ENCODE results near the gene FSD1L. TPM values are rescaled to one million over a fixed set of nuclear protein-coding genes. Genes with fewer than 3 reads are reported as not detected.
A peak's percentile ranks its signal among the peaks of the same experiment; 100 is the strongest.
"Not testable (repeated sequence)": the region's sequence is repeated elsewhere in the genome, so short reads cannot be mapped to it uniquely, and the experiment has no call there.

The FSD1L gene
- total RNA-seq, 1 experiment from 2014 or later, result 6.4 TPM

DNA sequence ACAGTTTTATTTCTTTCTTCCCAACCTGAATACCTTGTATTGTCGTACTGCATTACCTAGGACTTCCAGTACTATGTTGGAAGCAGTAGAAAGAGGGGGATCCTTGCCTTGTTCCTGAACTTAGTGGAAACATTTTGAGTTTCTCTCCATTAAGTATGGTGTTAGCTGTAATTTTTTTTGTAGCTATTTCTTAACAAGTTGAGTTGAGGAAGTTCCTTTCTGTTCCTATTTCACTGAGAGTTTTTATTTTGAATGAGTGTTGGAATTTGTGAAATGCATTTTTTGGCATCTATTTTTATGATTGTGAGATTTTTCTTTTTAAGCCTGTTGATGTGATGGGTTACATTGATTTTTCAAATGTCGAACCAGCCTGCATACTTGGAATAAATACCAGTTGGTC is 49.0 kb downstream of the FSD1L start:
- Histone ChIP-seq H3K9me3 (replicated peaks) (no peaks in the 10 kb centered on the region), H3K4me1 (no peaks in the 10 kb centered on the region), H3K27me3 (no peaks in the 10 kb centered on the region), H3K27ac (no peak overlapping the region), H3K36me3 (peaks cover 2% of the 10 kb centered on the region; the same call in 1 of the 2 replicates), H3K4me3 (no peak overlapping the region)
- DNase-seq, result no peak

DNA sequence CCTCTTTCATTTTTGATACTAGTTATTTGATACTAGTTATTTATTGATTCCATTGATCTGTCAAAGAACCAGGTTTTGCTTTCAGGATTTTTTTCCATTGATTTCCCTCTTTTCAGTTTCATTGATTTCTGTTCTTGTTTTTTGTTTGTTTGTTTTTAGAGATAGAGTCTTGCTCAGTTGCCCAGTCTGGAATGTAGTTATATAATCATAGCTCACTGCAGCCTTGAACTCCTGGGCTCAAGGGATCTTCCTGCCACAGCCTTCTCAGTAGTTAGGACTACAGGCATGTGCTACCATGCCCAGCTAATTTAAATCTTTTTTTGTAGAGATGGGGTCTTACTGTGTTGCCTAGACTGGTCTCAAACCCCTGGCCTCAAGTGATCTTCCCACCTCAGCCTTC is 49.9 kb downstream of the FSD1L start:
- DNase-seq, result no peak
- H3K27ac ChIP-seq, result no peak overlapping the region
- H3K27me3 ChIP-seq, result no peaks in the 10 kb centered on the region
- H3K4me1 ChIP-seq, result no peaks in the 10 kb centered on the region
- H3K36me3 ChIP-seq, result peaks cover 2% of the 10 kb centered on the region; the same call in 1 of the 2 replicates
- H3K4me3 ChIP-seq, result no peak overlapping the region
- H3K9me3 ChIP-seq (replicated peaks), result no peaks in the 10 kb centered on the region

DNA sequence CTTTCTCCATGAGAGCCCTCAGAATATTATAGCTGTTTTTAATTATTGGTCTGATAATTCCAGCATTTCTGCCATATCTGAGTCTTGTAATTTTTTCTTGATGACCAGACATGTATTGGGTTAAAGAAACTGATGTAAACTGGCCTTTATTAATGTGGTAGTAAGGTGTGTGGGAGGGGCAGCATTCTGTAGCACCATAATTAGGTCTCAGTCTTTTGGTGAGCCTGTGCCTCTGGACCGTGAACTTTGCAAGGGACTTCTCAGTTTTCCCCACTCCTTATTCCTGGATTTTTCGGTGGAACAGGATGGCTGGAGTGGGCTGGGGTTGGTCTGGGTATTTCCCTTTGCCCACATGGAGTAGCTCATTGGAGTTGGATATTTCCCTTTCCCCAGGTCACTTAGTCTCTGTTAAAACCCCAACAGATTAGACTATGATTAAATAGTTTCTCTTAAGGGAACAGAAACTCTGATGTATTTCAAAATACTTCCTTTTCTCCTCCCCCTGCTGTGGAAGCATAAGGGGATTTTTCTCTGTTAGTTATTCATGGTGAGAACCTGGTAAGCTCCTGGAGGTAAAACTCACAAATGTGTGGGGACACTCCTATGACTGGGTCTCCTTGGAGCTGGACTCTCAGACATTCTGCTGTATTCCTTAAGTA is 52.4 kb downstream of the FSD1L start:
- Histone ChIP-seq H3K36me3 (peaks cover 2% of the 10 kb centered on the region; the same call in 1 of the 2 replicates), H3K27ac (no peak overlapping the region), H3K4me3 (no peak overlapping the region), H3K4me1 (no peaks in the 10 kb centered on the region), H3K27me3 (no peaks in the 10 kb centered on the region), H3K9me3 (replicated peaks) (no peaks in the 10 kb centered on the region)
- DNase-seq, result no peak

DNA sequence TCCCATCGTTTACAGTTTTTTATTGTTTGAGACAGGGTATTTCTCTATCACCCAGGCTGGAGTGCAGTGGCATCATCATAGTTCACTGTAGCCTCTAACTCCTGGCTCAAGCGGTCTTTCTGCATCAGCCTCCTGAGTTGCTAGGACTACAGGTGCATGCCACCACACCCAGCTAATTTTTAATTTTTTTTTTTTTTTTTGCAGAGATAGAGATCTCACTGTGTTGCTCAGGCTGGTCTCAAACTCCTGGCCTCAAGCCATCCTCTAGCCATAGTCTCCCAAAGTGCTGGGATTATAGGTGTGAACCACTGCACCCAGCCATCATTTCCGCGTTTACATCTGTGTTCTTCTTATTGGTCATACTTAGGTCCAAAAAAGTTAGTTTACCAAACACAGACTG is 53.6 kb downstream of the FSD1L start:
- H3K4me1 ChIP-seq, result no peaks in the 10 kb centered on the region
- DNase-seq, result no peak
- no peak overlapping the region for H3K27ac ChIP-seq
- no peaks in the 10 kb centered on the region for H3K27me3 ChIP-seq
- no peak overlapping the region for H3K4me3 ChIP-seq
- H3K9me3 ChIP-seq (replicated peaks), result no peaks in the 10 kb centered on the region
- peaks cover 2% of the 10 kb centered on the region; the same call in 1 of the 2 replicates for H3K36me3 ChIP-seq

DNA sequence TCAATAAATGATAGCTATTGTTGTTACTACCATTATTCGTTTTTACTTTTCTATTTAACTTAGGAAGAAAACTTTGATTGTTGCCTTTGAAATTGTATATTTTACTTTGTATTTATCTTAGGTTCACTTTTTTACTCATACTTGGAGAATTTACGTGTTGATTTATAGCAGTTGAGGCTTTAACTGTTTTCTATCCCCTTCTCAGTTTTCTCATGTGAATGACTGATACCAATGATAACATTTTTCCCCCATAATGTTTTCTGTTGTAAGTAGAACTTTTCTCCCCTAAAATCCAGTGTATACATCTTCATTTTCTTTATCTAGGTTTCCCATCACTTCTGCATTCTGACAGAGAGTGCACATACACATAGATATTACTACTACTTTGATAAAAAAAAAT is 54.4 kb downstream of the FSD1L start:
- no peaks in the 10 kb centered on the region for H3K4me1 ChIP-seq
- H3K9me3 ChIP-seq (replicated peaks), result no peaks in the 10 kb centered on the region
- peaks cover 6% of the 10 kb centered on the region; the same call in 1 of the 2 replicates for H3K36me3 ChIP-seq
- no peak overlapping the region for H3K4me3 ChIP-seq
- no peaks in the 10 kb centered on the region for H3K27me3 ChIP-seq
- no peak for DNase-seq
- H3K27ac ChIP-seq, result no peak overlapping the region

DNA sequence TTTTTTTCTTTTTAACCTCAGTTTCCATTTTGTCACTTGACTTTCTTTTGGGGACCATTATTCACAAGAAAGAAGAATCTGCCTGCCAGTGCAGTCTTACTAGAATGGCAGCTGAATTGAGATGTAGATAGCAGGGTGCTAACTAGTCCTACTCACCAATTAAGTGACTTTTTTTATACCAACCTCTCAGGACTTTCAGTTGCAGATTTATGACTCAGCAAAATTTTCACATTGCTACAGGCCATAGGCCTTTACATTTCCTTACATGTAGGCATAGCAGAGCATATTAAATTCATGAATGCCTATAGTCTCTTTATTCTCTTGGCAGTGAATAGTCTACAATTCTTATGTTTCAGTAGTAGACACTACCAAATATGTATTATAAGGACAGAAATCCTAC is 56.0 kb downstream of the FSD1L start:
- H3K36me3 ChIP-seq, result peaks cover 9% of the 10 kb centered on the region; the same call in 1 of the 2 replicates
- H3K9me3 ChIP-seq (replicated peaks), result no peaks in the 10 kb centered on the region
- no peaks in the 10 kb centered on the region for H3K4me1 ChIP-seq
- DNase-seq, result no peak
- no peaks in the 10 kb centered on the region for H3K27me3 ChIP-seq
- no peak overlapping the region for H3K4me3 ChIP-seq
- H3K27ac ChIP-seq, result no peak overlapping the region

DNA sequence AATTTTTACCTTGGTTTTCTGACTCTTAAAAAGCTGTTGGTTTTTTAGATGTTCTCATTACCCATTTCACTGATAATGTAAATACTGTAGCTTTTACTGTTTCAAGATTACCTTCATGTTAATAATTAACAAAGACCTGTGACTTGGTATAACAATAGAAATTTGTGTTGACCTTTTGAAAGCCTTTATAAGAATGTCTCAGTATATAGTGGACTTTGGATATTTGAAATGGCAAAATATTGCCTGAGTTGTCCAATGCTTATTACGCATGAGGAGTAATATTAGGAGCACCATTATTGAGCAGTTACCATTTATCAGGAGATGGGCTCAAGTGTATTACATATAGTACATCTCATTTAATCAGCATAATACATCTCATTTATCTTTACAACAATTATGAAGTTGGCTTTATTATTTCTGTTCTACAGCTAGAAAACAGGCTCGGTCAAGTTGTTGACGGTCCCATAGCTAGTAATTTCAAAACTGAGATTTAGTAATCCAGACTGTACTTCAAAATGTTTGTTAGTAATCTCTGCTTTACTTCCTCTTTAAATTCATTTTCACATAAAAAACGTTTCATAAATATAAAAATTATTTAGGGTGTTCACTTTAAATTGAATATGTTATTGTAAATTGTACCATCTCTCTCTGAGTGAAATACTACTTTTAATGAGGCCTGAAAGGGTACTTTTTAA is 59.4 kb downstream of the FSD1L start:
- Histone ChIP-seq H3K4me1 (no peaks in the 10 kb centered on the region), H3K4me3 (no peak overlapping the region), H3K9me3 (replicated peaks) (no peaks in the 10 kb centered on the region), H3K27me3 (no peaks in the 10 kb centered on the region), H3K27ac (no peak overlapping the region), H3K36me3 (peaks cover 9% of the 10 kb centered on the region; the same call in 1 of the 2 replicates)
- DNase-seq, result no peak

DNA sequence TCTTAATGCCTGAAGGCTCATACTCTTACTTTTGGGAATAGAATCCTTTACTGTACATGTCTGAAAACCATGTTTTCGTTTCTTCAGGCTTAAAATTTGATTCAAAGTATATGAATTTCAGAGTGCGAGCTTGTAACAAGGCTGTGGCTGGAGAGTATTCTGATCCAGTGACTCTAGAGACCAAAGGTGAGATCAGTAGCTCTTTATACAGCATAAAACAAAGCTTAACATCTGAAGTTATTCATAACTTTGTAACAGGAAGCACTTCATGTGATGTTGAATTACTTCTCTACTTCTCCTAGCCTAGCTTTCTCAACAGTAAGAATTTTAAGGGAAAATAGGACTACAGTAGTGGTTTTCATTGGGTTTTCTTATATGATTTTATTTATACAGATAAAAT is 60.7 kb downstream of the FSD1L start:
- Histone ChIP-seq H3K4me3 (no peak overlapping the region), H3K4me1 (no peaks in the 10 kb centered on the region), H3K9me3 (replicated peaks) (no peaks in the 10 kb centered on the region), H3K27ac (no peak overlapping the region), H3K27me3 (no peaks in the 10 kb centered on the region), H3K36me3 (peaks cover 15% of the 10 kb centered on the region; the same call in 1 of the 2 replicates)
- DNase-seq, result no peak

DNA sequence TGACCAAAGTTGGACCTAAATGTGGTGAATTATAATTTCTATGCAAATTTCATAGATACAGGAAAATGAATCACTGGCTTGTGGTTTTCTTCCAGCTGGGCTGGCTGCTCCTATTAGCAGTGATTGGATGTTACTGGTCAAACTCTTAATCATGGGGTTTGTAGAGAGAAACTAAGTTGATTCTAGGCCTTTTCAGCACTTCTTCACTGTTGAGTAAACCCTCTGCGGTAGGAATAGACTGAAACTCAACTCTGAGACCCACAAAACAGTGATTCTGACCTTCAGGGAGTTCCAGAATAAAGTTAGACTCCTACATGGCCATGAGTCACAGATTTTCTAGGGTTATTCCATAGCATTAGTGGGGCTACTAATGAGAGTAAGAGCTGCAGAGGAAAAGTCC is 62.2 kb downstream of the FSD1L start:
- DNase-seq, result no peak
- Histone ChIP-seq H3K9me3 (replicated peaks) (no peaks in the 10 kb centered on the region), H3K27ac (no peak overlapping the region), H3K27me3 (no peaks in the 10 kb centered on the region), H3K36me3 (peaks cover 15% of the 10 kb centered on the region; the same call in 1 of the 2 replicates), H3K4me3 (no peak overlapping the region), H3K4me1 (no peaks in the 10 kb centered on the region)

DNA sequence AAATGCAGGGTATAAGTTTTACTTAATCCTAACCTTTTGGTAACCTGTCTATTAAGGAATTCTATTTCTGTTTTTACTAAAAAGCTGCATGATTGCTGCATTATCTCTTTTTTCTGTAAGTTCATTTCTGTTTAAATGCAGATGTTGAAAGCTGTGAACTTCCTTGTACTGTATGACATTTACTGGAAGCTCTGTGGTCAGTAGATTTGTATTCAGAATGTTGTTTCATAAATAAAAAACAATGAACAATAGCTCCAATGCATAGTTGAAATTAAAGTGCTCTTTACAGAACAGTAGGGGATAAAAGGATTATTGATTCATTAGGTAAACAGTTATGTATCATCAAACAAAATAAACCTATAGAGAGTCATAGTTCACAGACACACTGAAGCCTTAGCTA is 63.6 kb downstream of the FSD1L start:
- no peak overlapping the region for H3K4me3 ChIP-seq
- no peaks in the 10 kb centered on the region for H3K4me1 ChIP-seq
- H3K9me3 ChIP-seq (replicated peaks), result no peaks in the 10 kb centered on the region
- H3K27me3 ChIP-seq, result no peaks in the 10 kb centered on the region
- DNase-seq, result no peak
- H3K27ac ChIP-seq, result no peak overlapping the region
- peaks cover 15% of the 10 kb centered on the region for H3K36me3 ChIP-seq

DNA sequence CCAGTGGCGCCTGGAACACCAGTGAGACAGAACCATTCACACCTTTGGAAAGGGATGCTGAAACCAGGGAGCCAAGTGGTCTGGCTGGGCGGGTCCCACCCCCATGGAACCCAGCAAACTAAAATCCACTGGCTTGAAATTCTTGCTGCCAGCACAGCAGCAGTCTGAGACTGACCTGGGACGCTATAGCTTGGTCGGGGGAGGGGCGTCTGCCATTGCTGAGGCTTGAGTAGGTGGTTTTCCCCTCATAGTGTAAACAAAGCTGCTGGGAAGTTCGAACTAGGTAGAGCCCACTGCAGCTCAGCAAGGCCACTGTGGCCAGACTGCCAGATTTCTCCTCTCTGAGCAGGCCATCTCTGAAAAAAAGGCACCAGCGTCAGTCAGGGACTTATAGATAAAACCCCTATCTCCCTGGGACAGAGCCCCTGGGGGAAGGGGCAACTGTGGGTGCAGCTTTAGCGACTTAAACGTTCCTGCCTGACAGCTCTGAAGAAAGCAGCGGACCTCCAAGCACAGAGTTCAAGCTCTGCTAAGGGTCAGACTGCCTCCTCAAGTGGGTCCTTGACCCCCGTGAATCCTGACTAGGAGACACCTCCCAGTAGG is 68.1 kb downstream of the FSD1L start:
- Histone ChIP-seq H3K9me3 (replicated peaks) (no peaks in the 10 kb centered on the region), H3K4me1 (no peaks in the 10 kb centered on the region), H3K27ac (no peak overlapping the region), H3K36me3 (peaks cover 9% of the 10 kb centered on the region), H3K27me3 (no peaks in the 10 kb centered on the region), H3K4me3 (no peak overlapping the region)
- DNase-seq, result no peak

DNA sequence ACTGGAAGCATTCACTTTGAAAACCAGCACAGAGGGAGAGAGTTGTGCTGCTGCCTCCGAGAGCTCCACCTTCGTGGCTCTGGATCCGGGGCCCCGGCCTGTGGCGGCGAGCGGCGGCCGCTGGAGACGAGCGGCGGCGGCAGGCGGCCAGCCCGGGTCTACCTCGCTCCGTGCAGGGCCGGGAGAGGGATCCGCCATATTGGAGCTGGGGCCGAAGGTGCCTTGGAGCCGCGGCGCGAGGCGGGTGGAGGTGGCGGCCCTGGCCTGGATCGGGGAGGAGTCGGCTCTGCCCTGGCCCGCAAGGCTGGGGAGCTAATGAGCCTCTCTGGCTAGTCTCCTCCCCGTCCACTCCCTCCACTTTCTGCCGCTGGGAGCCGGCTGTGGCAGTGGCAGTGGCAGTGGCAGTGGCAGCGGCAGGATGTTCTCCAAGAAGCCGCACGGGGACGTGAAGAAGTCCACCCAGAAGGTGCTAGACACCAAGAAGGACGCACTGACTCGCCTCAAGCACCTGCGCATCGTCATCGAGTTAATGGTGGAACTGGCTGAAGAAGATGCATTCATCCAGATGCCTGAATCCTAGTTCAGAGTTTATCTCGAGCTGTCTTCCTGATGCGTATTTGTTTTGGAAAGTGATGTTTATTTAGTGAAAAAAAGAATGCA is 72.0 kb downstream of the FSD1L start:
- not testable (repeated sequence) for H3K36me3 ChIP-seq; H3K27ac ChIP-seq; H3K9me3 ChIP-seq (replicated peaks); H3K4me3 ChIP-seq; H3K27me3 ChIP-seq; H3K4me1 ChIP-seq
- DNase-seq, result peak; percentile 30 to 36

DNA sequence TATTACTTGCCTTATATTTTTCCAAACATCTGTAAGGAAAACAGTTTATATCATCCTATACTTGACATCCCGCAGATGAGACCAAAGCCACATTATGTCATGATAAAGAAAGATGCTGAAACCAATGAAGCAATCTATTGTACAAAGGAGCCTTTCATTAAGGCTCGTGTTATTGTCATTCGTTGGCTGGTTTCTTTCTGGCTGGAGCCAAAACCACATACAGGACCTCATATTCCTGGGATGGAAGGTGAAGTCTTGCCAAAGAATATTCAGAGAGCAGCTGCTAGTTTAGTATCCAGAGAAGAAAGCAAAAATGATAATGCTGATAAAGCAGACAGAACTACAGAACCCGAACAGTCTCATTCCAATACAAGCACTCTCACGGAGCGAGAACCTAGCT is 73.2 kb downstream of the FSD1L start:
- H3K27ac ChIP-seq; H3K4me1 ChIP-seq; H3K27me3 ChIP-seq; H3K36me3 ChIP-seq; H3K9me3 ChIP-seq (replicated peaks); H3K4me3 ChIP-seq; DNase-seq: not testable (repeated sequence)

DNA sequence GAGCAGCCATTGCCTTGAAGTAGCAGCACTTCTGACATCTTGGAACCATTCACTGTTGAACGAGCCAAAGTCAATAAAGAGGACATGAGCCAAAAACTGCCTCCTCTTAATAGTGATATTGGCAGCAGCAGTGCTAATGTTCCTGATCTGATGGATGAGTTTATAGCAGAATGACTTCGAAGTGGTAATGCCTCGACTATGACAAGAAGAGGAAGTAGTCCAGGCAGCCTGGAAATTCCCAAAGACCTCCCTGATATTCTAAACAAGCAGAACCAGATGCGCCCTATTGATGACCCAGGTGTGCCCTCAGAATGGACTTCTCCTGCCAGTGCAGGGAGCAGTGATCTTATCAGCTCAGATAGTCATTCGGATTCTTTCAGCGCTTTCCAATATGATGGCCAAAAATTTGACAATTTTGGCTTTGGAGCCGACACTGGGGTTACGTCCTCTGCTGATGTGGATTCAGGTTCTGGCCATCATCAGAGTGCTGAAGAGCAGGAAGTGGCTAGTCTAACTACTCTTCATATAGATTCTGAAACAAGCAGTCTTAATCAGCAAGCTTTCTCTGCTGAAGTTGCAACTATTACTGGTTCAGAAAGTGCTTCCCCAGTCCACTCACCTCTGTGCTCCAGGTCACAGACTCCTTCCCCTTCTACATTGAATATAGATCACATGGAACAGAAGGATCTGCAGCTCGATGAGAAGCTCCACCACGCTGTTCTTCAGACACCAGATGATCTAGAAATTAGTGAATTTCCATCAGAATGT is 75.0 kb downstream of the FSD1L start:
- H3K9me3 ChIP-seq (replicated peaks); H3K4me3 ChIP-seq; H3K27ac ChIP-seq; DNase-seq; H3K27me3 ChIP-seq; H3K36me3 ChIP-seq; H3K4me1 ChIP-seq: not testable (repeated sequence)
